ENCODE results near the gene NDUFS7.
"Not testable (repeated sequence)": the region's sequence is repeated elsewhere in the genome, so short reads cannot be mapped to it uniquely, and the experiment has no call there.

The NDUFS7 gene

GRCh38 chr19:1438035-1438932 lies 54.6 kb downstream of the NDUFS7 start, which contains the start of gene RPS15:
TSS of gene RPS15 (plus strand) at chr19:1438396. CDS start at chr19:1438426, 30 bp downstream.
- DNase-seq: peak; percentile 89
- in situ Hi-C loops (cut with HindIII; ENCODE audit: low pct_ligation_motif_present, low pct_unique_long_range_greater_than_20kb, low sequenced_read_pairs): no loop called here

DNA sequence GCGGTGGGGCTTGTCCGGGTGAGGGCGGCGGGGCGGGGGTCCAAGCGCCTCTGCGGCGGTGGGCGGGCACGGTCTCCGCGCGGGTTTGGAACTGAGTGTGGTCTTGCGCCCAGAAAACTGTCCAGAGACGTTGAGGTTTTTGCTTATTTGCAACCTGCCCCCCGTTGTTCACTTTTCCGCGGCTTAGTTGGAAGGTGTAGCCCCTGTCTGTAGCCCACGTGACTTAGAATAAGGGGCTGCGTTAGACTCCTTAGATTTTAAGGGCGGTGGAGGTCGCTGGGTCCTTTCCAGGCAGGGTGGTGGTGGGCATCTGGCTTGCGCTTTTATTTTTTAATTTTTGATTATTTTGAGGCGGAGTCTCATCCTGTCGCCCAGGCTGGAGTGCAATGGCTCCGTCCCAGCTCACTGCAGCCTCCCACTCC lies 55.2 kb downstream of the NDUFS7 start:
- in situ Hi-C loops (cut with HindIII; ENCODE audit: low pct_ligation_motif_present, low pct_unique_long_range_greater_than_20kb, low sequenced_read_pairs): no loop called here
- no peak for DNase-seq

DNA sequence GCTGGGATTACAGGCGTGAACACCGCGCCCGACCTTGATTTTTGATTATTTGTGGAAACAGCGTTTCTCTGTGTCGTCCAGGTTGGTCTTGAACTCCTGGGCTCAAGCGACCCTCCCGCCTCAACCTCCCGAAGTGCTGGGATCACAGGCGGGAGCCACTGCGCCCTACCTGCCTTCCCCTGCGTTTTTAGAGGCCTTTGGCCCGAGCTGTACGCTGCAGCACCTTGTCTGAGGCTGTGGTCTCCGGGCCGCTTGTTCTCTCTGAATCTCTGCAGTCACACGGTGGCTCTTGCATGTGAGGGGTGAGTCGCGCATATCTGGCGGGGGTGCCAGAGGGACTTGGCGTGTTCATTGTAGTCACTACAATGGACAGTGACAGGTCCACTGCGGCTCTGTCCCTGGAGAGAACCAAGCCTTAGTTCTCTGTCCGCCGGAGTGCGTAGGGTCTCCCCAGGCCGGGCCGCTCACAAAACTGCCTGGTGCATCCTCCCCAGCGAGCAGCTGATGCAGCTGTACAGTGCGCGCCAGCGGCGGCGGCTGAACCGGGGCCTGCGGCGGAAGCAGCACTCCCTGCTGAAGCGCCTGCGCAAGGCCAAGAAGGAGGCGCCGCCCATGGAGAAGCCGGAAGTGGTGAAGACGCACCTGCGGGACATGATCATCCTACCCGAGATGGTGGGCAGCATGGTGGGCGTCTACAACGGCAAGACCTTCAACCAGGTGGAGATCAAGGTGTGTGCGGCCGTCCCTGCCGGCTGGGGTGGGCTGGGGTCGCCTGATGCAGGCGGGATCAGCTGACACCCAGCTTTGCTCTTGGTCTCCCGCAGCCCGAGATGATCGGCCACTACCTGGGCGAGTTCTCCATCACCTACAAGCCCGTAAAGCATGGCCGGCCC lies 56.1 kb downstream of the NDUFS7 start:
- DNase-seq; in situ Hi-C loops (cut with HindIII; ENCODE audit: low pct_ligation_motif_present, low pct_unique_long_range_greater_than_20kb, low sequenced_read_pairs): not testable (repeated sequence)

GRCh38 chr19:1440418-1440801 lies 56.7 kb downstream of the NDUFS7 start:
- DNase-seq: no peak
- in situ Hi-C loops (cut with HindIII; ENCODE audit: low pct_ligation_motif_present, low pct_unique_long_range_greater_than_20kb, low sequenced_read_pairs): no loop called here

DNA sequence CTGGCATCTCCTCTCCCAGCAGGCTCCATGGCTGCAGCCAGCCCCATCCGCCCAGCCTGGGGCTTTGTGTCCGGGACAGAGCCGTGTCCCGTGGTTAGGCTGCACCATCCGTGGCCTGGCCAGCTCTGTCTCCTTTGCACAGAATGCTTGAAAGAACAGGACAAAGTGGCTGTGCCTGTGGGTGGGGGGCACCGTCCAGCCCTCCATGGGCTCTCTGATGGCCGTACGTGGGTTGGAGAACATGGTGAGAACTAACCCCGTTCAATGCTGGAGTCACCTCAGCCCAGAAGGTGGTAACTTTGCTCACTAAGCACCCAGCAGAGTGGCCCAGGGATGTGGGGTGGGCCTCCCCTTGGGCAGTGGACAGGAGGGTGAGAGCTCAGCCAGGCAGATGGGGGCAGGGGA lies 57.3 kb downstream of the NDUFS7 start:
- in situ Hi-C loops (cut with HindIII; ENCODE audit: low pct_ligation_motif_present, low pct_unique_long_range_greater_than_20kb, low sequenced_read_pairs): no loop called here
- DNase-seq: no peak

- DNase-seq: no peak
- in situ Hi-C loops (cut with HindIII; ENCODE audit: low pct_ligation_motif_present, low pct_unique_long_range_greater_than_20kb, low sequenced_read_pairs): no loop called here
Measured at GRCh38 chr19:1441677-1442438, 58.2 kb downstream of the NDUFS7 start.

All from ACHN (cell line).